Activated T-cell treated with anti-CD3 and anti-CD28 coated beads for 1 hour (primary cell): ENCODE measurements around the gene DUXB.

Experiments used
- DNase-seq: peaks from one replicate; pipeline ENCODE4 v3.0.0-alpha.2; 2020; ENCODE audit warnings: low read depth

DUXB gene

GRCh38 chr16:75660726-75661302, 40.4 kb downstream of the DUXB start:
- DNase-seq: no peak

- DNase-seq: no peak
Measured at GRCh38 chr16:75660321-75660720, 40.9 kb downstream of the DUXB start.

- DNase-seq: no peak
Measured at GRCh38 chr16:75658175-75658574, 43.1 kb downstream of the DUXB start.

GRCh38 chr16:75653922-75654321, 47.3 kb downstream of the DUXB start:
- DNase-seq: no peak

- DNase-seq: peak; percentile 80
Measured at GRCh38 chr16:75648265-75649076, 52.8 kb downstream of the DUXB start.

GRCh38 chr16:75647492-75648264, 53.6 kb downstream of the DUXB start, which contains the start of the genes KARS1 and TERF2IP:
Gene KARS1, minus strand, starts transcription at chr16:75647665. Its CDS starts 26 bp downstream, at chr16:75647639.
Gene TERF2IP, plus strand, starts transcription at chr16:75647773. Its CDS starts 110 bp downstream, at chr16:75647883.
- DNase-seq: peak; percentile 88

- DNase-seq: no peak
Measured at GRCh38 chr16:75647112-75647491, 54.2 kb downstream of the DUXB start.

- no peak for DNase-seq
Measured at GRCh38 chr16:75644240-75645012, 56.8 kb downstream of the DUXB start.
